ENCODE results near the gene ZNF764.
A peak's percentile ranks its signal among the peaks of the same experiment; 100 is the strongest.
"Not testable (repeated sequence)": the region's sequence is repeated elsewhere in the genome, so short reads cannot be mapped to it uniquely, and the experiment has no call there.

ZNF764 gene

DNA sequence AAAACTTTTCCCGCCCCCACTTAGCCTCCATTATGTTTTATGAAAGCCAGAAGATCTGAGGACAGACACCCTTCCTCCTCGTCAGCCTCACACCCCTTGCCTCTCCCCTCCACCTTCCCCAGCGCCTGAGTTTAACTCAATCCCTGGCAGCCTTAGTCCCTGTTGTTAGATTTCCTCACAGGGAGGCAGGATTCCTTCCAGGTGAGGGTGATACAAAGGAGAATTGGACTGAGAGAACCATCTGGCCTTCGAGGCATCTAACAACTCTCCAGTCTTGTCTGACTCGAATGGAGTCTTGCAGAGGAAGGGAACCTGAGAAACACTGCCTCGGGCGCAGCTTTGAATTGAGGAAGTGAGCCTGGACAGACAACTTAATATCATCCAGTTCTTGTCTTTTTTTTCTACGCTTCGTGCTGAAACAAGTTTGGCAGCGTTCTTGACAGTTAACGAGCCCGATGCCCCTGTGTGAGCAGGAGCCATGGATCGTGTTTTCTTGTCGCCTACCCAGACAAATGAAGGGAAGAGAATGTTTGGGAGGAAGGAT is 30.5 kb downstream of the ZNF764 start:
- DNase-seq (ENCODE audit: low read depth in 2 of 2) = no peak

DNA sequence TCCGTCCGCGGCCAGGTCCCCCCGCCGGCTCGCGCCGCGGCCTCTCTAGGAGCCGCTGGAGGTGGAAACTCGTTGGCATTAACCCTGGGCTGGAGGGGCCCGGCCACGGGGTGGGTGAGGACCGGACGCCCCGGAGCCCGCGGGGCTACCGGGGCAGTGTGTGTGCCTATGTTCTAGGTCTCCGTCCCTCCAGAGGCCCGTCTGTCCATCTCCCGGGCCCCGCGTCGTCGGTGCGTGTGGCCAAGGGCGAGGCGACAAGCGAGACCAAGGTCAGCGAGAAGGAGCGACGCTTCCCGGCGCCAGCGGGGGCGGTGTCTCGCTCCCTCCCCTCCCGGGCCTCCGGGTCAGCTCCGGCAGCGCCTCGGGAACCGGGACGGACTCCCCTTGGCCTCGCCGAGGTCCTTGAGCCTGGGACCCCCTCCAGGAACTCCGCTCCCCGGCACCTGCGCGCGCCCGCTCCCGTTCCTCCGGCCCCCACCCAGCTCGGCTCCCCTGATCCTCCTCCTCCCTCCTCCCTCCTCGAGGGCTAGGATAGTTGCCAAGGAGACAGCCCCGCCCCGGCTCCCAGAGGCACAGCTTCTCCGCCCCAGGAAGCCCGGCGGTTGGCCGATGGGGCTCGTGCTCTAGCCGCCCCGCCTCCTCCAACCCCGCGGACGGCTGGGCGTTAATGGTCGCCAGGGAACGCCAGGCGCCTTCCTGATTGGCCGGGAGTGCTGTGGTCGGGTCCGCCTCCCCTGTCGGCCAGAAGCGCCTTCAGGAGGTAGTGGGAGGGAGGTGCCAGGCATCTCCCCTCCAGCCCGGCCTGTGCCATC is 31.1 kb downstream of the ZNF764 start:
- peak; percentile 78 to 83 for DNase-seq (ENCODE audit: low read depth in 2 of 2)

DNA sequence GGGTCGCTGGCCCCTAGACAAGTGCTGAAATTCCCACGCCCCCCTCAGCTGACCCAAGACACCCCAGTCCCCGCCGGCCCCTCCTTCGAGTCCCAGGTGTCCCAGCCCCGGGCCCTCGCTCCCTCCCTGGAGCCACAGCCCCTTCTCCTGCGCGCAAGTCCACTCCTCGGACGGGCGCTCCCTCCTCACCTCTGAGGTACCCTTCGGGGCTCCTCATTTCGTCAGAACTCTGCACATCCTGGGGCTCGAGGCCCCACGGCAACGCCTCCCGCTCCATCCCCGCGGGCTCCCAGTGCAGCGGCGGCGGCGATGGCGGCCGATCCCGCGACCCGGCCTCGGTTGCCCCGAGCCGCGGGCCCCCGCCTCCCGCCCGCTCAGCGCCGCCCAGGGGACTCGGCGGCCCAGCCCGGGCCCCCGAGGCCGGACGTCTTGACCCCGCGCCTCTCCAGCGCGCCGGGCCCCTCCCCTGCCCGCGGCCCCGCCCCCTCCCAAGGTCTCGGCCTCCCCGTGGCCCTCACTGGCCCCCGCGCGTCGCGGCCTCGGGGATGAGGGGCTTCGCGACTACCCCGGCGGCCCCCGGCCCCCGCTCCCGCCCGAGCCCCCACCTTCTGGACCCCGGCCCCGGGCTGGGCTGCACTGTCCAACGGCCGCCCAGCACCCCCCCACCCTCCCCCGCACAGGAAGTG is 31.9 kb downstream of the ZNF764 start, which contains the start of gene ZNF768:
ZNF768 (minus strand) TSS at position 430 of the 686 bp plus-strand sequence; CDS start at position 277, 153 bp downstream.
- DNase-seq (ENCODE audit: low read depth in 2 of 2) = no peak

DNA sequence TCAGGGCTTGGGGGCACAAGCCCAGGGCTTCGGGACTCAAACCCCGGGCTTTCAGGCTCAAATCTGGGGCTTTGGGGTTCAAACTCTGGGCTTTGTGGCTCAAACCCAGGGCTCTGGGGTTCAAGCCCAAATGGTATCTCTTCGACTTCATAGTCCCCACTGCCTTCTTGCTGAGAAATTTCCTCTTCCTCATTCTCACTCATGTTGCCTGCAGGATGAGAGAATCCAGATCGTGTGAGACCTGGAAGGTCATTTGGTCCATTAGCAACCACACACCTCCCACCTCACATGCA is 32.4 kb downstream of the ZNF764 start:
- no peak for DNase-seq (ENCODE audit: low read depth in 2 of 2)

DNA sequence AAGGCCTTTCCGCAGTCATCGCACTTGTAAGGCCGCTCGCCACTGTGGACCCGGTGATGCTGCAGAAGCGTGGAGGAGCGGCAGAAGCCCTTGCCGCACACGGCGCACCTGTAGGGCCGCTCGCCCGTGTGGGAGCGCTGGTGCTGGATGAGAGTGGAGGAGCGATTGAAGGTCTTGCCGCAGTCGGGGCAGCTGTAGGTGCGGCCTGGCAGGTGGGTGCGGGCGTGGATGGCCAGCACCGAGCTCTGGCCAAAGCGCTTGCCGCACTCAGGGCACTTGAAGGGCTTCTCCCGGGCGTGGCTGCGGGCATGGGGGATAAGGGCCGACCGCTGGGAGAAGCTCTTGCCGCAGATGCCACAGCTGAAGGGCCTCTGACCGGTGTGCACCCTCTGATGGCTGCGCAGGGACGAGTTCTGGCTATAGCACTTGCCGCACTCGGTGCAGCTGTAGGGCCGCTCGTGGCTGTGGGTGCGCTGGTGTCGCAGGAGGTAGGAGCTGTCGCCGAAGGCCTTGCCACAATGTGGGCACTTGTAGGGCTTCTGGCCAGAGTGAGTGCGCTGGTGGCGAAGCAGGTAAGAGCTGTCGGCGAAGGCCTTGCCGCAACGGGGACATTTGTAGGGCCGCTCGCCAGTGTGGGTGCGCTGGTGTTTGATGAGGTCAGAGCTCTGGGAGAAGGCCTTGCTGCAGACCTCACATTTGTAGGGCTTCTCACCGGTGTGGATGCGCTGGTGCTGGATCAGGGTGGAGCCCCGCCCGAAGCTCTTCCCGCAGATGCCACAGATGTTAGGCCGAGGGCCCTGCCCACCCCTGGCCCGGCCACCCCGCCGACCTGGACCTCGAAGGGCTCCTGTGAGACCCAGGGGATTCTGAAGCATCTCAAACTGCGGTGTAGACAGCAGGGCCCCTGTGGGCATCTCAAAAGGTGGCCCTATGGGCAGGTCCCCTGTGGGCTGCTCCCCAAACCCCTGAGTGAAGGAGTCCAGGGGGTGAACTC is 33.3 kb downstream of the ZNF764 start:
- DNase-seq (ENCODE audit: low read depth in 2 of 2) = no peak

DNA sequence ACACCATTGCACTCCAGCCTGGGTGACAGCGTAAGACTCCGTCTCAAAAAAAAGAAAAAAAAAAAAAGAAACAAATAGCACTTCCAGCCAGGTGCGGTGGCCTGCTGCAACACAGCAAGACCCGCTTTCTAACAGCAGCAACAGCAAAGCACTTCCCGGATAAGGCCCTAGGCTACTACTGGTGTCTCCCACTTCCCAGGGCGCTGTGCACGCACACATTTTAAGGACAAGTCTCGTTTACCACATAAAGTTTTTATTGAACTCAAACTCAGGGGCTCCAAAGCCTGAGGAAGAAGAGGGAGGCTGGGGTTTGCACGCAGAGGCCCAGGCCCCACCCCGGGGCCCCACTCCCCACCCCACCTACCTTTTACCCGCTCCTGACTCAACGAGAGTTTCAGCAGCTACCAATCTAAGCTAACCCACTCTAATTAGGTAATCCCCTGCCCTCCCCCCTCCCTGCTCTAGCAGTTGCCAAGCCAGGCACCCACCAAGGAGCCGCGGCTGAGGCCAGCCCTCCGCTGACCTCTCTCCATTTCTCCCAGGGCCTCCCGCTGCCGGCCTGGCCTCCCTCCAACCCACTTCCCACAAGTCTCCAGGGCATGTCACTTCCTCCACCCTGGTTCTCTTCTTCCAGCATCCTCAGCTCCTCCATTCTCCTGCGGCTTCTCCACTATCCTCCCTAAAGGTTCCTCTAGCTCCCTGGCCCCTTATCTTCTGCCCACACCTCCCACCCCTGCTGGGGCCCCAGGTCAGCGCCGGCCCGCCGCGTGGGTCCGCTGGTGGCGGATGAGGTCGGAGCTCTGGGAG is 34.2 kb downstream of the ZNF764 start:
- no peak for DNase-seq (ENCODE audit: low read depth in 2 of 2)

DNA sequence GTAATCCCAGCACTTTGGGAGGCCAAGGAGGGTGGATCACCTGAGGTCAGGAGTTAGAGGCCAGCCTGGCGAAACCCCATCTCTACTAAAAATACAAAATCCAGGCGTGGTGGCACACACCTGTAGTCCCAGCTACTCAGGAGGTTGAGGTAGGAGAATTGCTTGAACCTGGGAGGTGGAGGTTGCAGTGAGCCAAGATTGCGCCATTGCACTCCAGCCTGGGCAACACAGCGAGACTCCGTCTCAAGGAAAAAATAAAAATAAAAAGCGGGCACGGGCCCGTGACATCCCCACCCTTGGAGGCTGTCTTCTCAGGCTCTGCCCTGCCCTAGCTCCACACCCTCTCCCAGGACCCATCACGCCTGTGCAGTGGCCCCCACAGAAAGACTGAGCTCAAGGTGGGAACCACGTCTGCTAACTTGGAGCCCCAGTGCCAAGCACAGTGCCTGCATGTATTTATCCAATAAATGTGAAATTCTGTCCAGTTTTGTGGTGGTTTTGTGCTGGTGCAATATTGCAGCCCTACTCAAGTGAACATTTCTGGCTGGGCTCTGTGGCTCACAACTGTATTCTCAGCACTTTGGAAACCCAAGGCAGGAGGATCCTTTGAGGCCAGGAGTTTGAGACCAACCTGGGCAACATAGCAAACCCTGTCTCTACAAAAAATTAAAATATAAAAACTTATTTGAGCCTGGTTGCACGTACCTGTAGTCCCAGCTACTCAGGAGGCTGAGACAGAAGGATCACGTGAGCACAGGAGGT is 35.3 kb downstream of the ZNF764 start:
- not testable (repeated sequence) for DNase-seq (ENCODE audit: low read depth in 2 of 2)

DNA sequence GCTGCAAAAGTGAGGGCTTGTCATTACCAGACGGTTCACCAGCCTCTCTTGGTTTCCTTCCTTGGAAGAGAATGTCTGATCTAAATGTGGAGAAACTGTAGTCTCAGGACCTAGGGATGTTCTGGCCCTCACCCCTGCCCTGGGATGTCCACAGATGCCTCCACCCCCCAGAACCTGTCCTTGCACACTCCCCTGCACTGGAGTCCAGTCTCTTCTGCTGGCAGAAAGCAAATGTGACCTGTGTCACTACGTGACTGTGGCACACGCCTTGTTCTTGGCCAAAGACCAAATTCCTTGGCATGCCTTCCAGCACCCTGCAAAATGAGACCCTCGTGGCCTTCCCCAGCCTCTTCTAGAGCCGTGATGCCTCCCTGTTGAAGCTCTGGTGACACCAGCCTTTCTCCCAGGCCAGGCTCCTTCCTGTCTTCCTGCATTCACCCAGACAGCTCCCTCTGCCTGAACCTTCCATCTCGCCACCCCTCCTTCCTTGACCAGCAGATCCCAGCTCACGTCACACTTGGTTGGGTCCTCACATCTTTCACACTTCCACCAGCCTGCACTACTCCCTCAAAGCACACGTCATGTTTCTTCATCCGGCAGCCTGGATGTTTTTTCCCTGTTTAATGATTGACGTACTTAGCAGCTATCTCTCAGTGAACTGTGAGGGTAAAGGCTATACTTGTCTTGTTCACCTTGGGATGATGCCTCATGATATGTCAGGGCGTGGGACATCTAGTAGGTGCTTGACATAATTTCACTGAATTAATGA is 36.1 kb downstream of the ZNF764 start:
- DNase-seq (ENCODE audit: low read depth in 2 of 2) = no peak

DNA sequence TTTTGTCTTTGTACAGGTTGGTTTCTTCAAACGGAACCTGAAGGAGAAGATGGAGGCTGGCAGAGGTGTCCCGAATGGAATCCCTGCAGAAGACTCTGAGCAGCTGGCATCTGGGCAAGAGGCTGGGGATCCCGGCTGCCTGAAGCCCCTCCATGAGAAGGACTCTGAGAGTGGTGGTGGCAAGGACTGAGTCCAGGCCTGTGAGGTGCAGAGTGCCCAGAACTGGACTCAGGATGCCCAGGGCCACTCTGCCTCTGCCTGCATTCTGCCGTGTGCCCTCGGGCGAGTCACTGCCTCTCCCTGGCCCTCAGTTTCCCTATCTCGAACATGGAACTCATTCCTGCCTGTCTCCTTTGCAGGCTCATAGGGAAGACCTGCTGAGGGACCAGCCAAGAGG is 36.7 kb downstream of the ZNF764 start:
- DNase-seq (ENCODE audit: low read depth in 2 of 2) = no peak

DNA sequence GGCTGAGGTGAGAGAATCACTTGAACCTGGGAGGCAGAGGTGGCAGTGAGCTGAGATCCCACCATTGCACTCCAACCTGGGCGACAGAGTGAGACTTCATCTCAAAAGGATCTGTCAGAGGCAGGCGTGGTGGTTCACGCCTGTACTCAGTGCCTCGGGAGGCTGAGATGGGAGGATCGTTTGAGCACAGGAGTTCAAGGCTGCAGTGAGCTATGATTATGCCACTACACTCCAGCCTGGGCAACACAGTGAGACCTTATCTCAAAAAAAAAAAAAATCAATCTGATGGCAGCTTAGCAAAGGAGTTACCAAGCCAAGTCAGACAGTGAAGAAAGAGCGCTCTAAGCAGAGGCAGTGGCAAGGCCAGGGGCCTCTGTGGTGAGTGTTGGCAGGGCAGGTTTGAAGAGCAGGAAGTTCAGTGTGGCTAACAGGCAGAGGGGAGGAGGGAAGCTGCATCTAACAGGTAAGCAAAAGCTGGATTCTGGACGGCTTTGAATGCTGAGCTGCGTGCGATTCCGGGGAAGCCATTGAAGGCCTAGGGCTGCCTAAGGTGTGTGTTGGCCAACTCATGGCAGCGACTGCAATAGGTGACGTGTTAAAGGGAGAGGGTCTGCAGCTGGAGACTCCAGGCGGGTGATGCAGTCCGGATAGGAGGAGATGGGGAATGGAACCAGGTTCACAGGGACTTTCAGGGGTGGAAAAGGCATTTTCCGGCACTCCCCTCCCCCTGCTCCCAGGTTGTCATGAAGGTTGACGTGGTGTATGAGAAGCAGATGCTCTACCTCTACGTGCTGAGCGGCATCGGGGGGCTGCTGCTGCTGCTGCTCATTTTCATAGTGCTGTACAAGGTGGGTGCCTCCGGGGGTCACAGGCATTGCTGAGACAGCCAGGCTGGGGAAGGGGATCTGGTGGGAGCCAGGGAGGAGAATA is 38.8 kb downstream of the ZNF764 start:
- no peak for DNase-seq (ENCODE audit: low read depth in 2 of 2)

DNA sequence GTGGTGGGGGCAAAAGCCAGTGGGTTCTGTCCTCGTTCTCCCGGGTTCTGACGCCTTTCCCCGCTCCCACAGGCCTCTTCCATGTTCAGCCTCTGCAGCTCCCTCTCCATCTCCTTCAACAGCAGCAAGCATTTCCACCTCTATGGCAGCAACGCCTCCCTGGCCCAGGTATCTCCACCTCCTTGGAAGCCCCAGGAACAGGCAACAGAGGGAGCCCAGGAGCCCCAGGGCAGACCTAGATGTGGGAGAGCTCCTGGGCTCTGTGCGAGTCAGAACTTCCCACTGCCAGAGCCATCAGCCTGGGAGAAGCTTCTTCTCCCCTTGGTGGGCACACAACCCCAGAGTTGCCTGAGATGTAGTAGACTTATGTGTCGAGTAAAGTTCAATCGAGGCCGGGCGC is 39.6 kb downstream of the ZNF764 start:
- no peak for DNase-seq (ENCODE audit: low read depth in 2 of 2)

DNA sequence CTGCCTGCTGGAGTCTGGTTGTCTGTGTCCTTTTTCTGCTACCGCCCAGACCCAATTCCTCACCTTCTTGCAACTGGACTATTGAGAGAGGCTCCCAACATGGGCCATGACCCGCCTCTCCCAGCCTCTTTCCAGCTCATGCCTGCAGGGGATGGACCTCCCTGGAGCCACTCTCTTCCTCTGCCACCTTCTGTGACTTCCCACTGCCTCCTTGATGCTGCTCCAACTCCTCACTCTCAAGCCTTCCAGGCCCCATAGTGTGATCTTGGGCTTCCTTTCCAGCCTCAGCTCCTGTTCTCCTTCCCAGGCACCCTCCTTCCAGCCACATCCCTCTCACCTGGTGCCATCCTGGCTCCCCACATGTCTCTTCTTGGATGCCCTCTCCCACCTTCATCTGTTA is 42.9 kb downstream of the ZNF764 start:
- no peak for DNase-seq (ENCODE audit: low read depth in 2 of 2)

DNA sequence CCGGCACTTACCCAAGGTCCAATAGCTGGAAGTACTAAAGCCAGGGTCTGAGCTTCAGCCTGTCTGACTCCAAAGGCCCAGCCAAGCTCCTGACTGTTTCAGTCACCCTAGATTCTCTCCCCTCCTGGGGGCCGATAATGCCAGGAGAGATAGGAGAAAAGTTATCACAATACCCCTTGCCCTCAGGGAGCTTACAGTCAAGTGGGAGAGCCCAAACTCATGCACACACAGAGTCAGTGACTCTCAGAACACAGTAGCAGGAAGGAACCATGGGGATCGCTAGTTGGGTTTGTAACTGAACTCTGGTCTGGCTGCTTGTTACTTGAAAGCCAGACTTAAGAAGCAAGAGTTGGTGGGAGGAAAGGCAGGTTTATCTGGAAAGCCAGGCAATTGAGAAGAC is 46.7 kb downstream of the ZNF764 start:
- DNase-seq (ENCODE audit: low read depth in 2 of 2) = no peak

DNA sequence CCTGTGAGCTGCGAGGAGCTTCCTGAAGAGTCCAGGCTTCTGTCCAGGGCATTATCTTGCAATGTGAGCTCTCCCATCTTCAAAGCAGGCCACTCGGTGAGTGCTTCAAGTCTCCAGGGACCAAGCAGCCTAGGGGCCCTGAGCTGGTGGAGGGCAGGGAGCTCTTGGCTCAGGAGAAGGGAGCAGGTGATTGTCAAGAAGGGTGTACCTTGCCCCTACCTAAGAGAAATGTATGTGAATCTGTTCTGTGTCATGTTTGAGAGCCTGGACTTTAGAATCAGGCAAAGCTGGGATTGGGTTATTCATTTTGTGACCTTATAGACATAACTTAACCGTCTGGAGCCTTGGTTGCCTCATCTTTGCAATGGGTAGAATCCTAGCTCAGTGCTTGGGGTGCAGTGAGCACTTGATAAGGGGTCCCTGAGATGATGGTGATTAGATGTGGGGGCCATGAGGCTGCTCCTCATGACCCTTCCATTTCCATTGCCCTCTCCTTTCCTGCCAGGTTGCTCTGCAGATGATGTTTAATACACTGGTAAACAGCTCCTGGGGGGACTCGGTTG is 47.7 kb downstream of the ZNF764 start:
- no peak for DNase-seq (ENCODE audit: low read depth in 2 of 2)

DNA sequence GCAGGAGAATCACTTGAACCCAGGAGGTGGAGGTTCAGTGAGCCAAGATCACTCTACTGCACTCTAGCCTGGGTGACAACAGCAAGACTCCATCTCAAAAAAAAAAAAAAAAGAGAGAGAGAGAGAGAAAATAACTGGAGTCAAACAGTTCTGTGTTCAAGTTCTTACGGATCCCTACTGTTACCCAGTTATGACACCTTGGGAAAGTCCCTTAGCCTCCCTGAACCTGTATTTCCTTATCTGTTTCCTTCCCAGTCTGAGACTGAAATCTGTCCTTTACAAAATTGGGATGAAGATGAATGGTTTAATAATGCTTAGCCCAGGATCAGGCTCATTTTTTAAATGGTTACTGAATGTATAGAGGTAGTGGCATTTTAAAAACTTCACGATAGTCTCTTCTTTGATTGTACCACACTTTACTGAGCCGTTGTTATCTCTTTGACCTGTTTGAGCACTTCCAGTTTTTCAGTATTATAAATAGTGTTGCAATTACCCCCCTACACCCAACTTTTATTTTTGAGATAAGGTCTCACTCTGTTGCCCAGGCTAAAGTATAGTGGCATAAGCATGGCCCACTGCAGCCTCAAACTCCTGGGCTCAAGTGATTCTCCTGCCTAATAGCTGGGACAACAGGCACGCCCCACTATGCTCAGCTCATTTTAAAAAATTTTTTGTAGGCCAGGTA is 49.0 kb downstream of the ZNF764 start:
- DNase-seq (ENCODE audit: low read depth in 2 of 2) = no peak

All from stimulated activated CD8-positive, alpha-beta memory T cell treated with anti-CD3 and anti-CD28 coated beads, Interleukin-15, amount 100 ng/mL, for 4 hours (primary cell).